ENCODE measurements around the gene PLXNA4.

Gene PLXNA4

GRCh38 chr7:132433301-132433700 is 143.0 kb downstream of the PLXNA4 start:
- DNase-seq = no peak
- intact Hi-C loops (cut with DNase I) = no loop called here

- intact Hi-C loops (cut with DNase I) = no loop called here
- DNase-seq = no peak
These were observed 145.1 kb downstream of the PLXNA4 start for GRCh38 chr7:132430861-132431822.

- DNase-seq = no peak
- intact Hi-C loops (cut with DNase I) = no loop called here
These were observed 146.0 kb downstream of the PLXNA4 start for GRCh38 chr7:132430041-132430855.

GRCh38 chr7:132429181-132429580 is 147.1 kb downstream of the PLXNA4 start:
- intact Hi-C loops (cut with DNase I) = no loop called here
- DNase-seq = no peak

- no peak for DNase-seq
- intact Hi-C loops (cut with DNase I) = no loop called here
These were observed 147.9 kb downstream of the PLXNA4 start for GRCh38 chr7:132428247-132428919.

- intact Hi-C loops (cut with DNase I) = no loop called here
- DNase-seq = no peak
These were observed 150.3 kb downstream of the PLXNA4 start for GRCh38 chr7:132425942-132426341.

- intact Hi-C loops (cut with DNase I) = no loop called here
- DNase-seq = peak in 15 of 42 donors; percentile 9 to 55 (median 34)
These were observed 151.2 kb downstream of the PLXNA4 start for GRCh38 chr7:132424821-132425724.

GRCh38 chr7:132424277-132424676 is 152.0 kb downstream of the PLXNA4 start:
- DNase-seq = no peak
- intact Hi-C loops (cut with DNase I) = no loop called here

GRCh38 chr7:132423594-132424200 is 152.6 kb downstream of the PLXNA4 start:
- no peak for DNase-seq
- intact Hi-C loops (cut with DNase I) = no loop called here

GRCh38 chr7:132422502-132423111 is 153.7 kb downstream of the PLXNA4 start:
- no peak for DNase-seq
- intact Hi-C loops (cut with DNase I) = no loop called here

GRCh38 chr7:132420527-132420926 is 155.7 kb downstream of the PLXNA4 start:
- intact Hi-C loops (cut with DNase I) = no loop called here
- no peak for DNase-seq

- intact Hi-C loops (cut with DNase I) = no loop called here
- DNase-seq = no peak
These were observed 156.7 kb downstream of the PLXNA4 start for GRCh38 chr7:132419542-132419941.

- intact Hi-C loops (cut with DNase I) = no loop called here
- DNase-seq = no peak
These were observed 157.4 kb downstream of the PLXNA4 start for GRCh38 chr7:132418840-132419239.

GRCh38 chr7:132417103-132417906 is 159.0 kb downstream of the PLXNA4 start:
- no peak for DNase-seq
- intact Hi-C loops (cut with DNase I) = no loop called here

GRCh38 chr7:132416395-132416794 is 159.9 kb downstream of the PLXNA4 start:
- intact Hi-C loops (cut with DNase I) = no loop called here
- DNase-seq = no peak

GRCh38 chr7:132415259-132415658 is 161.0 kb downstream of the PLXNA4 start:
- intact Hi-C loops (cut with DNase I) = no loop called here
- DNase-seq = no peak

- intact Hi-C loops (cut with DNase I) = no loop called here
- no peak for DNase-seq
These were observed 161.4 kb downstream of the PLXNA4 start for GRCh38 chr7:132414857-132415256.
